Activated T-cell treated with anti-CD3 and anti-CD28 coated beads, Interleukin-2, amount 50 U/mL, for 4 hours (primary cell): ENCODE data around the gene IDUA. TPM values are rescaled to one million over a fixed set of nuclear protein-coding genes. Genes with fewer than 3 reads are reported as not detected.

Source experiments
- ATAC-seq, 2 donors: fragments of 200-7000 bp; cut with Tn5 transposase; one replicate each; pipeline ENCODE4 v1.10.0; 2021
- DNase-seq: peaks from one replicate; pipeline ENCODE4 v3.0.0-alpha.2; 2020
- H3K27me3 Mint-ChIP-seq: one replicate; pipeline ENCODE4 v1.8.0; 2021; ENCODE audit warnings: low read depth, mixed read lengths
- H3K36me3 Mint-ChIP-seq: one replicate; pipeline ENCODE4 v1.8.0; 2022; ENCODE audit warnings: mixed read lengths; ENCODE audit not compliant: insufficient read depth
- H3K4me1 Mint-ChIP-seq: one replicate; pipeline ENCODE4 v1.8.0; 2021; ENCODE audit warnings: low read depth, mixed read lengths
- H3K4me3 Mint-ChIP-seq: one replicate; pipeline ENCODE4 v1.8.0; 2021; ENCODE audit warnings: mild to moderate bottlenecking, moderate library complexity, mixed read lengths
- H3K9me3 Mint-ChIP-seq: one replicate; pipeline ENCODE4 v1.8.0; 2021; ENCODE audit warnings: mixed read lengths
- total RNA-seq, 3 donors: library from RNA; stranded (reverse); gene quantifications; one replicate each; pipeline ENCODE4 v1.2.1, GENCODE V29; 2021

Gene IDUA
- total RNA-seq, 3 donors from 2014 or later = 13.5 to 18.3 (median 14.4) TPM

DNA sequence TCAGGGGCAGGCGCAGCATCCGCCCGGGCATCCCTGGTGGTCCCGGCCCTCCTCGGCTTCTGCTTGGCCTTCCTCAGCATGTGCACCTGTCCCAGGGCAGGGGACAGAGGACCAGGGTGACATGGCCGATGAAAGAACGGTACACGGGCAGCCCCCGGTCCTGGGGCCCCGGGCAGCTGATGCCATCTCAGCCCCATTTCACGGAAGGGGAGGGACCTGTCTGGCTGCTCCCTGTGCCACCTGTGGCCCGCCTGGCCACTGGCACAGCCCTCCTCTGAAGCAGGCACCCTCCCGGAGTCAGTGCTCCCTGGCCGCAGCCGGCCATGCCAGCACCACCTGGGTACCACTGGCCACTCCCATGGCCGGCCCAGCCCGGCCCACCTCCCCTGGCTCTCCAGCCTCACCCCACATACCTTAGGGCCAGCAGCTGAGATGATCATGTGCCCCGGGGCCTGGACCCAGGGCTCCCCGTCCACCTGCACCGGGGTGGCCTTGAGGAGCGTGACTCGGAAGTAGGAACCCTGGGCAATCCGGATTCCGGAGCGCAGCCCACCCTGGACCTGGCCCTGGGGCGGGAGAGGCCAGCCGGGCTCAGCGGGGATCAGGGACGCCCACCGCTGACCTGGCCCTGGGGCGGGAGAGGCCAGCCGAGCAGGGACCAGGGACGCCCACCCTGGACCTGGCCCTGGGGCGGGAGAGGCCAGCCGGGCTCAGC is 26.1 kb upstream of the IDUA start:
- ATAC-seq (no peak), DNase-seq (no peak)
- H3K9me3 Mint-ChIP-seq = no peaks in the 10 kb centered on the region
- H3K27me3 Mint-ChIP-seq = no peaks in the 10 kb centered on the region
- H3K36me3 Mint-ChIP-seq = peaks cover 5% of the 10 kb centered on the region
- H3K4me3 Mint-ChIP-seq = no peak overlapping the region
- H3K4me1 Mint-ChIP-seq = no peaks in the 10 kb centered on the region

DNA sequence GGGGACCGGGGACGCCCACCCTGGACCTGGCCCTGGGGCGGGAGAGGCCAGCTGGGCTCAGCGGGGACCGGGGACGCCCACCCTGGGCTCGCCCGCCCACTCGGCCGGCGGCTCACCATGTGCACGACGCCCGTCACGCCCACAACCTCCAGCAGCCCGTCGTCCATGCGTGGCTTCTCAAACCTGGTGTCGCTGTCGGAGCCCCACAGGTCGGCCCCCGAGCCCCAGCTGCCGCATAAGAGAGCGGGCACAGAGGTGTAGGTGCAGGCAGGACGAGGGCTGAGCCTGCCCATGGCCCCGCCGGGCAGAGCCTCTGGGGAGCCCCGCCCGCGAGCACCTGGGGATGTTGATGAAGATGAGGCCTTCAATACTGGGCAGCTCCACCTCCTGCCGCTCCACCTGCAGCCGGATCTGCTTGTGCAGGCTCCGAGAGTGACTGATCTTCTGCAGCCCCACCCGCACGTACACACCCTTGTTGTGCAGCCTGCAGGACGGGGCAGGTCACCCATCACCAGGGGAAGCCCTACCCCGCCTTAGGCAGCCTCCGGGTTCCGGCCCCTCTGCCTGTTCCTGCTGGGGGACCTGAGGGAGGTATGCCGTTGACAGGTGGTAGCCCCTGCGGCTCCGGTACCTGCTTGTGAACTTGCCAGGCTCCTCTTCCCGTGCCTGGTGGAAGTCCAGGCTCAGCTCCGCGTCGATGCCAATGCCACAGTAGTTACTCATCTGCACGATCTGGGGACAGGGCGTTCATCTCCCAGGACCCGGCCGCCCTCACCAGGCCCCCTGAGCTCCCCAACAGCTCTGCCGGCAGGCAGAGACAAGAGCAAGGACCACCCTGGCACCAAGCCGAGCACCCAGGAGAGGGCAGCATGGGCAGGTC is 25.3 kb upstream of the IDUA start:
- Mint-ChIP-seq H3K36me3 (peaks cover 5% of the 10 kb centered on the region), H3K27me3 (no peaks in the 10 kb centered on the region), H3K4me1 (no peaks in the 10 kb centered on the region), H3K9me3 (no peaks in the 10 kb centered on the region), H3K4me3 (no peak overlapping the region)
- ATAC-seq (no peak), DNase-seq (no peak)

DNA sequence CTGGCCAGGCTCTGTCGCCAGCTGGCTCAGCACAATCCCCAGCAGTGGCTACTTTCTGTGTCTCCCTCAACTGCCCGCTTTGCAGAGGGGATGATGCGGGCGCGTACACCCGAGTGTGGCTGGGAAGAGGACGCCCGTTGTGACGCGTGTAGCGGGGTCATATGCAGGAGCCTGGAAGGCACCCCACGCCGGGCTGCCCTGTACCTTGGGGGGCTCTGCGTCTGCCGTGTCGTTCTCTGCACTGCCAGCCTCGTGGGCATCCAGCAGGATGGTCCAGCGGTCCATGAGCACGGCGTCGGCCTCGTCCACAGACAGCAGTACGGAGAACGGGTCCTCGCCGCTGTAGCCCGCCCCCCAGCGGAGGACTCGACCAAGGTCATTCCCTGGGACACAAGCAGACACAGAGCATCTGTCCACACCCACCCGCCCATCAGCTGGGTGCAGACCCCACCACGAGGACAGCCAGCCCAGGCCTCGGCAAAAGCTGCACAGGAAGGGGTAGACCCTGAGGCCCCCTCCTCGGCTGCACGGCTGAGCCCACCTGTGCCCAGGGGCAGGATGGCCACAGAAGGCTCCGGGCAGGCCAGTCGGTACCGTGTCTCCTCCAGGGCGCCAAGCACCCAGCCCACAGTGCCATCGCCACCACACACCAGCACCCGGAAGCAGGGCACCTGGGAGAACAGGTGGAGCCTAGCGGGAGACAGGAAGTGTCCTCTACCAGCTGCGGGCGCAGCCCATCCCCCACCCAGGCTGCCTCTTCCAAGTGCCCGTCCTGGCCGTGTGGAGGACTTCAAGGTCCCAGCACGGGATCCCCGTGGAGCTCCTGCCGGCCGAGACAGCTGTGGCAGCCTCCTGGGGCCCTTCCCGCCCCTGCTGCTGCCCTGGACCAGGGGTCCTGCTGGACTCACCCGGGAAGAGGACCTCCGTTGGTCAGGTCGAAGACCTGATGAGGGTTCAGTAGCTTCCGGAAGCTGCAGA is 24.3 kb upstream of the IDUA start:
- no peak overlapping the region for H3K4me3 Mint-ChIP-seq
- no peaks in the 10 kb centered on the region for H3K27me3 Mint-ChIP-seq
- H3K36me3 Mint-ChIP-seq = peaks cover 5% of the 10 kb centered on the region
- no peaks in the 10 kb centered on the region for H3K9me3 Mint-ChIP-seq
- ATAC-seq (no peak), DNase-seq (no peak)
- H3K4me1 Mint-ChIP-seq = no peaks in the 10 kb centered on the region

DNA sequence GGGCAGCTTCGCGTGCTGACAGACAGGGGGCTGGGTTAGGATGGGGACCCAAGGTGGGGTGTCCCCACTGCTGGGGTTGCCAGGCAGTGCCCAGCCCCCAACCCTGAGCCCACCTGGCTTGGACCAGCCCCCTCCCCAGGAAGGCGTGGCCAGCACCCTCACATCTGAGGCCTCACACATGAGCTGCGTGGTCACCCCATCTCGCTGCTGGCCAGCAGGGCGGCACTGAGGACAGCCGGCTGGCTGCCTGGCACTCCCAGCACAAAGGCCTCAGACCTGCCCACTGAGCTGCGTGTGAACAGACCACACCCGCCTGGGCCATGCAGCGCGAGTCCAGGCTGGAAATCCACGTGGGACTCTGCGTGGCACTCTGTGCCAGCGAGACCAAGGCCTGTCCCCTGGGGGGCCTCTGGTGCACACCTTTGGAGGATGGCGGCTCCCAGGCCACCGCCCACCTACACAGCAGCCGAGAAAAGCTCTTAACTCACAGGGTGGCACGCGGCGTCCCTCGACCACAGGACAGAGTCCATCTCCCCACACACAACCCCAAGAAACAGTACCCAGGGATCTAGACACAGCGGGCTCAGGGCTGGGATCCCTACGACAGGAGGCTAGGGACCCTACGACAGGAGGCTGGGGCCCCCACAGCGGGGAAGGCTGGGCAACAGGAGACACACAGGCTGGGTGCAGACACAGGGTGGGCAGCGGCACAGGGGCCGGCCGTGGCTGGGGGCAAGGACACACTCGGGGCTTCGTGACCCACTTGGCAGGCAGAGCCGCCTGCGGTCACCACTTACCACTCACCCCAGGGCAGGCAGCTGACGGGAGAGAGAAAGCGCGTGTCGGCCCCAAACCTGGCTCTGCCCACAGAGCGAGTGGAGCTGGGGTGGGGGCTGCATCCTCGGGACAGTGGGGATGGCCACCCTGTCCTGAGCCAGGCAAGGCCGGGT is 23.3 kb upstream of the IDUA start:
- ATAC-seq (no peak), DNase-seq (no peak)
- Mint-ChIP-seq H3K36me3 (peaks cover 2% of the 10 kb centered on the region), H3K4me3 (no peak overlapping the region), H3K9me3 (no peaks in the 10 kb centered on the region), H3K27me3 (no peaks in the 10 kb centered on the region), H3K4me1 (no peaks in the 10 kb centered on the region)

DNA sequence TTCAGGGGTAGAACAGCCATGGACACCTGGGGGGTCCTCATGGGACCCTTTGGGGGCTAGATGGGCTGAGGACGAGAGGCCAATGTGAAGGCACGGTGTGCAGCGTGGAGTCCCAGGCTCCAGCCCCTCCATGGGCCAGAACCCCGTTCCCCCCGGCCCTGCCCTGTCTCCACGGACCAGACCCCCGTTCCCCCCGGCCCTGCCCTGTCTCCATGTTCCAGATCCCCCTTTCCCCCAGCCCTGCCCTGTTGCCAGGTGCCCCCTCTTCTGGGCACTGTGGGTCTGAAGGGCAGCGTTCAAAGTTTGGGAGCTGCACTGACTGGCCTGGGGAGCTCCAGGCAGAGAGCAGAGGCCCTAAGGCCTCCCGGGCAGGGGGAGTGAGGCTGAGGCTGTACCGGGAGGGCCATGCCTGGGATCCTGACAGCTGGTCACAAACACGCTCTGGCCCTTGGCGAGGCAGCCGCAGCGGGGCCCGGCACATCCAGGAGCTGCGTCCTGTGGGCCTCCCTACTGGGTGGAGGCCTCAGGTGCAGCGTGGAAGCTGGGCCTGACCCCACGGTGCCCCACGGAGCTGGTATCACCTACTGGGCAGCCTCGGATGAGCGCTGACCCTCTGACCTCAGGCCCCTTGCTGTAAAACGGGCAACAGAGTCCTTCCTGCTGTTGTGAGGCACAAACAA is 22.4 kb upstream of the IDUA start:
- Mint-ChIP-seq H3K36me3 (peaks cover 2% of the 10 kb centered on the region), H3K4me3 (no peak overlapping the region)
- no peak for ATAC-seq

DNA sequence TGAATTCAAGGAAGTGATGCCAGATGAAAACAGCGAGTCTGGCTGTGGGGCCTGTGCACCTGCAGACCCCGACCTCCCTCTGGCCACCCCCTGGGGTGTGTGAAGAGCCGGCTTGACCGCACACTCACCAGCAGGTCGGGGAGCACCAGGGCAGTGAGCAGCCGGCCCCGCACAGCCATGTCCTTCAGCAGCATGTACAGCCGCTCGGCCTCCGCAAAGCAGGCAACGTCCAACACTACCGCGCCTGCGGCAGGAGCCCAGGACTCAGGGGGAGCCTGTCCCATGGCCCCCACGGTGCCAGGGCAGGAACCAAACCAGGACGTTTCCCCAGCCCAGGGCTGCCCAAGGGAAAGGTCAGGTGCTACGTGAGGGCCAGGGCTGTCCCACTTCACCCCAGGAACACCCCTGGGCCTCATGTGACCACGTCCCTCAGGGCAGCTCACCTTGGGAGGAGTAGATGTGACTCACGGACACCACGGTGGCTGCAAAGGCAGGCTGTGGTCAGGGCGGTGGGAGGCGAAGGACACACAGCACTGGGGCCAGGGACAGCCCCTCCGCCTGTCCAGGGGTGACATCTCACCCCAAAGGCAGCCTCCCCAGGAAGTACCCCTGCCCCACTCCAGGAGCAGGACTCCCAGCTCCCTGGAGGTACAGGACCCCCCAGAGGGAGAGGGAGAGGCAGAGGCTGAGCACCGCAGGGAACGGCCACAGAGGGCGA is 21.6 kb upstream of the IDUA start:
- DNase-seq (no peak), ATAC-seq (no peak)
- Mint-ChIP-seq H3K27me3 (no peaks in the 10 kb centered on the region), H3K4me1 (peaks cover under 1% of the 10 kb centered on the region), H3K4me3 (no peak overlapping the region), H3K36me3 (no peaks in the 10 kb centered on the region), H3K9me3 (no peaks in the 10 kb centered on the region)

More for the DNA sequence above, 22.4 kb upstream of the IDUA start:
- no peak for DNase-seq
- Mint-ChIP-seq H3K4me1 (no peaks in the 10 kb centered on the region), H3K27me3 (no peaks in the 10 kb centered on the region), H3K9me3 (no peaks in the 10 kb centered on the region)

DNA sequence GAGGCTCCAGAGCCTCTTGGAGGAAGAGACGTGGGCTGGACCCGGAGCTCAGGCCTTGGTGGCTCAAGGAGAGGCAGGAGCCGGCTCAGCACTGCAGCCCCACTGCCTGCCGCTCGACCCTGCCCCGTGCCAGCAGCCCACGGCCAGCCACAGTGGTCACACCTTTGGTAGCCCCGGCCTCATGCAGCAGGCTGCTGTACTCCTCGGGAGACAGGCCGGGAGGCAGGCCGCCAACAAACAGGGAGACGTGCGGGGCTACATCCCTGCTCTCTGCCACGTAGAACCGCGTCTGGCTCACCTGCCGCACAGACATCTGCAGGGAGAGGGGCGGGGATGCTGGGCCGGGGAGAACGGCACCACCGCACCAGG is 21.1 kb upstream of the IDUA start:
- Mint-ChIP-seq H3K4me3 (no peak overlapping the region), H3K27me3 (no peaks in the 10 kb centered on the region), H3K9me3 (no peaks in the 10 kb centered on the region), H3K4me1 (peaks cover 6% of the 10 kb centered on the region), H3K36me3 (no peaks in the 10 kb centered on the region)
- ATAC-seq (no peak), DNase-seq (no peak)

DNA sequence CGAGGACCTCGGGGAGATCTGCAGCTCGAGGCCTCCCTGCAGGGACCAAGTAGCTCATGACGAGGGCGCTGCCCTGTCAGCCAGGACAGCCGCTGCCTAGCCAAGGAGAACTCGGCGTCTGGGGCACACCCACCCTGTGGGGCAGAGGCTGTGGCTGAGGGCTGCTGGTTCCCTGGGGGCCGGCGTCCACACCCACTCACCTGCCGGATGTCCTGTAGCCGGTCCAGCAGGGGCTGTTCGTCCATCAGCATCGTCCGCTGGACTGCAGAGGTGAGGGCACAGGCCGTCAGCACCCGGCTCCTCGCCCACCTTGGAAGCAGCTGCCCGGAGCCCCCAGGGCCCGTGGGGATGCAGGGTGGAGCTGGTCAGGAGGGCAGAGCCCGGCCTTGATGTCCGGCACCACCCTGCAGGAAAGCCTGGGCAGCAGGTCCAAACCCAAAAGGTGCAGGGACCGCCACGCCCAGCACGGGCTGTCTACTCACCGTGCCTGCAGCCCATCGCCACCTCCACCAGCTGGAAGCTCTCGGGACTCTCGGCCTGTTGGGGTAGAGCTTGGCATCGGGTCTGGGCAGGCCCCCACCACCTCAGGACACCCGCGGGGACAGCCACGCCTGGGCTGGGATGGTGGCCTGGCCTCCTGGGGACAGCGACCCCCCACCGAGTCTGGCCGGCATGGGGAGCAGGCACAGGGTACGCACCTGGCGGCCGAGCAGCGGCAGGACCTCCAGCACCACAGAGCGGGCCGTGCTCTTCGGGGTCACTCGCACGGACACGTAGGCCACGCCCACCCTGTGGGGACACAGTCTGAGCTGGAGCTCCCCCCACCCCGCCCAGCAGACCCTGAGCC is 20.4 kb upstream of the IDUA start:
- H3K36me3 Mint-ChIP-seq = no peaks in the 10 kb centered on the region
- no peak for ATAC-seq
- H3K4me1 Mint-ChIP-seq = peaks cover 11% of the 10 kb centered on the region
- H3K9me3 Mint-ChIP-seq = no peaks in the 10 kb centered on the region
- H3K27me3 Mint-ChIP-seq = no peaks in the 10 kb centered on the region
- DNase-seq = no peak
- H3K4me3 Mint-ChIP-seq = no peak overlapping the region

DNA sequence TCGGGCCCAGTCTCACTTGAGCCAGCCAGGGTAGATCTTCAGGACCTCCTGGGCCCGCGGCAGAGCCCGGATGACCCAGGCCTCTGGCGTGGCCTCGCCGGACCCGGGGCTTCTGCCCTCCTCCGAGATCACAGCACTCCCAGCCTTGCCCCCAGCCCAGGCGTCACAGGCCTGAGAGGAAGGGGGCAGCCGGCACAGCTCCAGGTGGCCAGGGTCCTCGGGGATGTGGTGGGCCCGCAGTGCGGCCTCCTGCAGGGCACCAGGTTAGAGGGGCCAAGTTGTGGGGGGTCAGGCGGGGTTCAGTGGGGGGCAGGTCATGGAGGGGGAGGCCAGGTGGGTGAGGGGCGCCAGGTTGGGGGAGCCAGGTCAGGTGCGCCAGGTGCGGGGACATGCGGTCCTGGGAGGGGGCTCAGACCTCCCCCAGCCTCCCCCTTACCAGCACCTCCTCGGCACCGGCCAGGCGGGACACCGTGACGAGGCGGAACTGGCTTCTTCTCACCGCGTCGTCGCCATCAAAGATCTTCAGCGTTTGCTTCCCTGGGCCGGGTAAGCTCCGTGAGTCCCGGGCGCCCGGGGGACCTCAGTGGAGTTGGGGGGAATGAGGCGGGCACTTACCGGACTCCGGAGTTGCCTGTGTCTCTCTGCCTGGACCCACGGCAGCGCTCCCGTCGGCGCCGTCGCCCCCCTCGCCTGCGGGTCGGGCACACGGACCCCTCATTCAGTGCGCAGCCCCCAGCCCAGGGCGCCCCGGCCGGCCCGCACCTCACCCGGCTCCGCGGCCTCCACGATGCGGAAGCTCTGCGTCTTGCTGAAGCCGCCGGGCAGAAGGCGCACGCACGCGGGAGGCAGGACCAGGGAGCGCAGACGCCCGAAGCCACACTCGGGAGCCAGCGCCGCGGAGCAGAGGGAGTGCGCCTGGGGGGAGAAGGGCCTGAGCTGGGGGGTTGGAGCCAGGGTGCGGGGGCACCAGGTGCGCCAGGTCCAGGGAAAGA is 19.4 kb upstream of the IDUA start:
- H3K27me3 Mint-ChIP-seq = no peaks in the 10 kb centered on the region
- no peak overlapping the region for H3K4me3 Mint-ChIP-seq
- DNase-seq (no peak), ATAC-seq (no peak)
- no peaks in the 10 kb centered on the region for H3K9me3 Mint-ChIP-seq
- peaks cover 11% of the 10 kb centered on the region for H3K4me1 Mint-ChIP-seq
- H3K36me3 Mint-ChIP-seq = no peaks in the 10 kb centered on the region

DNA sequence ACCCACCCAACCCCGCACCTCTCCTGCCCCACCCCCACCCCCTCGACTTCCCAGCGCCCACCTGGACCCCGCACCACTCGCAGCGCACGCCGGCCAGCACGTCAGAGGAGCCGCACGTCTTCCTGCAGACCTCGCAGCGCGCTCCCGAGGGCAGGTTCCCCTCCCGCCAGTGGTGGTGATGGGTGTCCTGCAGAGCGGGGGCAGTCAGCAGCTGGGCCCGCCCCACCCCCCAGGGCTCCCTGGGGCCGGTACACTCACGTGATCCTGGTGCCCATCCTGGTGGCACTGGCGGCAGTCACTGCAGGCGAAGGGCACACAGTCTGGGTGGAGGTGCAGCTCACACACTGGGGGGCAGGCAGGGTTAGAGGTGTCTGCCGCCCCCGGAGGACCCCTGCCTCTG is 18.6 kb upstream of the IDUA start:
- Mint-ChIP-seq H3K36me3 (no peaks in the 10 kb centered on the region), H3K27me3 (no peaks in the 10 kb centered on the region), H3K4me3 (no peak overlapping the region), H3K4me1 (peaks cover 11% of the 10 kb centered on the region), H3K9me3 (no peaks in the 10 kb centered on the region)
- ATAC-seq = no peak
- no peak for DNase-seq
